Gastroesophageal sphincter (tissue), 4 donors: ENCODE data around the gene CPD. TPM values are rescaled to one million over a fixed set of nuclear protein-coding genes. Genes with fewer than 3 reads are reported as not detected.

ENCODE experiments used
- ATAC-seq: fragments of 150-250 bp; one replicate; pipeline ENCODE4 v1.9.1; 2016; ENCODE audit warnings: mild to moderate bottlenecking, moderate library complexity
- H3K27ac ChIP-seq, 4 donors: fragments of 200-600 bp; sonication (generic) in 3 of 4; 1 replicate in 3 of 4; 2 replicates in 1 of 4; pipeline ENCODE4 v1.5.1; 2016 to 2019
- H3K27me3 ChIP-seq: fragments of 200-600 bp; sonication (generic); one replicate; pipeline ENCODE4 v1.5.1; 2019
- H3K36me3 ChIP-seq, 2 donors: fragments of 200-600 bp; sonication (generic); one replicate each; pipeline ENCODE4 v1.5.1; 2019; ENCODE audit warnings: control low read depth in 1 of 2
- H3K4me1 ChIP-seq, 3 donors: fragments of 200-600 bp; sonication (generic); 1 replicate in 2 of 3; 2 replicates in 1 of 3; pipeline ENCODE4 v1.5.1; 2016 to 2019; ENCODE audit warnings: control low read depth in 2 of 3
- H3K4me3 ChIP-seq, 2 donors: fragments of 200-600 bp; sonication (generic); one replicate each; pipeline ENCODE4 v1.5.1; 2019; ENCODE audit warnings: mild to moderate bottlenecking in 1 of 2, moderate library complexity in 1 of 2
- H3K9me3 ChIP-seq, 3 donors: fragments of 200-600 bp; sonication (generic); one replicate each; pipeline ENCODE4 v1.5.1; 2017 to 2019; ENCODE audit warnings: control low read depth in 2 of 3
- EP300 ChIP-seq: sonication (generic); formaldehyde crosslinking; IDR thresholded peaks from one replicate; pipeline ENCODE4 v1.6.1; 2017; ENCODE audit warnings: antibody characterized with exemption, mild to moderate bottlenecking
- POLR2A ChIP-seq, 2 donors: fragments of 450-650 bp; IDR thresholded peaks; one replicate each; pipeline ENCODE4 v1.6.1; 2017; ENCODE audit warnings: antibody characterized with exemption in 2 of 2, mild to moderate bottlenecking in 2 of 2, moderate library complexity in 1 of 2
- POLR2AphosphoS5 ChIP-seq: sonication (generic); formaldehyde crosslinking; IDR thresholded peaks from one replicate; pipeline ENCODE4 v1.6.1; 2017; ENCODE audit warnings: antibody characterized with exemption
- WGBS, 2 donors: methylation state at CpG; one replicate each; pipeline ENCODE4 v1.1.5; 2018; ENCODE audit warnings: low coverage in 1 of 2; 5-methylcytosine and 5-hydroxymethylcytosine counted together
- total RNA-seq, 4 donors: library from RNA; depleted of rRNA; stranded (reverse); fragments of >200 nt; gene quantifications; one replicate each; pipeline ENCODE4 v1.1.0, GENCODE V29; 2016
- TF ChIP-seq, protein P1 (sequence below), 4 experiments: fragments of 200-600 bp in 2 of 4; fragments of 450-650 bp in 2 of 4; sonication (generic) in 1 of 4; IDR thresholded peaks; one replicate each; pipeline ENCODE4 v1.5.1; 2017 to 2019; ENCODE audit warnings: antibody characterized with exemption in 4 of 4, mild to moderate bottlenecking in 2 of 4, moderate library complexity in 2 of 4

CPD gene
- total RNA-seq, 4 donors from 2014 or later, result 37.8 to 103 (median 57.5) TPM

GRCh38 chr17:30352240-30352814, 26.4 kb upstream of the CPD start:
- Histone ChIP-seq H3K4me3 (no peak overlapping the region), H3K36me3 (no peaks in the 10 kb centered on the region), H3K27ac (no peak overlapping the region), H3K27me3 (no peaks in the 10 kb centered on the region), H3K9me3 (no peaks in the 10 kb centered on the region), H3K4me1 (no peaks in the 10 kb centered on the region)
- TF ChIP-seq, protein P1, sequence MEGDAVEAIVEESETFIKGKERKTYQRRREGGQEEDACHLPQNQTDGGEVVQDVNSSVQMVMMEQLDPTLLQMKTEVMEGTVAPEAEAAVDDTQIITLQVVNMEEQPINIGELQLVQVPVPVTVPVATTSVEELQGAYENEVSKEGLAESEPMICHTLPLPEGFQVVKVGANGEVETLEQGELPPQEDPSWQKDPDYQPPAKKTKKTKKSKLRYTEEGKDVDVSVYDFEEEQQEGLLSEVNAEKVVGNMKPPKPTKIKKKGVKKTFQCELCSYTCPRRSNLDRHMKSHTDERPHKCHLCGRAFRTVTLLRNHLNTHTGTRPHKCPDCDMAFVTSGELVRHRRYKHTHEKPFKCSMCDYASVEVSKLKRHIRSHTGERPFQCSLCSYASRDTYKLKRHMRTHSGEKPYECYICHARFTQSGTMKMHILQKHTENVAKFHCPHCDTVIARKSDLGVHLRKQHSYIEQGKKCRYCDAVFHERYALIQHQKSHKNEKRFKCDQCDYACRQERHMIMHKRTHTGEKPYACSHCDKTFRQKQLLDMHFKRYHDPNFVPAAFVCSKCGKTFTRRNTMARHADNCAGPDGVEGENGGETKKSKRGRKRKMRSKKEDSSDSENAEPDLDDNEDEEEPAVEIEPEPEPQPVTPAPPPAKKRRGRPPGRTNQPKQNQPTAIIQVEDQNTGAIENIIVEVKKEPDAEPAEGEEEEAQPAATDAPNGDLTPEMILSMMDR (IDR thresholded peaks at IDR 0.05), result no peak
- TF ChIP-seq POLR2AphosphoS5 (no peak), EP300 (no peak), POLR2A (IDR thresholded peaks at IDR 0.05) (no peak)
- ATAC-seq, result no peak
- WGBS, 2 donors, result 60 to 100% methylated on average over 2 of the region's 2 CpGs

DNA sequence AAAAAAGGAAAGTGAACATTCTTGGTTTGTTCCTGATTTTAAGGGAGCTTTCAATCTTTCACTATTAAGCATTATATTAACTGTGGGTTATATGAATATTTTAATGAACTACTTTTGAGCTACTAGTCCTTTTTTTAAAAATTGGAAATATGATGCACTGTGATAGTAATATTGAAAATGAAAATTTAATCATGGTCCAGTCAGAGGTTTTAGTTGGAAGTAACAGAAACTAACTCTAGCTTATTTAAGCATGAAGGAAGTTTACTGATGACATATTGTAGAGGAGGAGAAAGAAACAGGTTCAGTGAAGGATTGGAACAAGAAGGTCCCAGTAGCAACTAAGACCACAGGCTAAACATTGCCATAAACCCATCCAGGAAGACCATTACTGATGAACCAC, 24.0 kb upstream of the CPD start:
- Histone ChIP-seq H3K27me3 (no peaks in the 10 kb centered on the region), H3K27ac (no peak overlapping the region), H3K4me1 (no peaks in the 10 kb centered on the region), H3K9me3 (no peaks in the 10 kb centered on the region), H3K4me3 (no peak overlapping the region), H3K36me3 (no peaks in the 10 kb centered on the region)
- no peak for ATAC-seq
- TF ChIP-seq POLR2A (IDR thresholded peaks at IDR 0.05), result no peak
- no peak for TF ChIP-seq POLR2AphosphoS5

GRCh38 chr17:30357476-30357875, 21.3 kb upstream of the CPD start:
- Histone ChIP-seq H3K36me3 (no peaks in the 10 kb centered on the region), H3K4me3 (no peak overlapping the region), H3K27ac (no peak overlapping the region), H3K9me3 (peaks cover 0 to 13% (median 0%) of the 10 kb centered on the region in 3 donors), H3K27me3 (no peaks in the 10 kb centered on the region), H3K4me1 (no peaks in the 10 kb centered on the region)
- TF ChIP-seq POLR2A (IDR thresholded peaks at IDR 0.05), result no peak
- no peak for ATAC-seq

- Histone ChIP-seq H3K4me1 (peaks cover 0 to 2% (median 0%) of the 10 kb centered on the region in 3 donors), H3K9me3 (peaks cover 0 to 13% (median 0%) of the 10 kb centered on the region in 3 donors), H3K27ac (no peak overlapping the region), H3K36me3 (no peaks in the 10 kb centered on the region), H3K4me3 (no peak overlapping the region), H3K27me3 (no peaks in the 10 kb centered on the region)
- 65 to 67% methylated on average over 5 of the region's 5 CpGs for WGBS, 2 donors
- no peak for ATAC-seq
- TF ChIP-seq POLR2AphosphoS5 (no peak), POLR2A (IDR thresholded peaks at IDR 0.05) (no peak), EP300 (no peak)
- TF ChIP-seq, protein P1 (IDR thresholded peaks at IDR 0.05), result no peak
Measured at GRCh38 chr17:30358055-30358760, 20.5 kb upstream of the CPD start.

DNA sequence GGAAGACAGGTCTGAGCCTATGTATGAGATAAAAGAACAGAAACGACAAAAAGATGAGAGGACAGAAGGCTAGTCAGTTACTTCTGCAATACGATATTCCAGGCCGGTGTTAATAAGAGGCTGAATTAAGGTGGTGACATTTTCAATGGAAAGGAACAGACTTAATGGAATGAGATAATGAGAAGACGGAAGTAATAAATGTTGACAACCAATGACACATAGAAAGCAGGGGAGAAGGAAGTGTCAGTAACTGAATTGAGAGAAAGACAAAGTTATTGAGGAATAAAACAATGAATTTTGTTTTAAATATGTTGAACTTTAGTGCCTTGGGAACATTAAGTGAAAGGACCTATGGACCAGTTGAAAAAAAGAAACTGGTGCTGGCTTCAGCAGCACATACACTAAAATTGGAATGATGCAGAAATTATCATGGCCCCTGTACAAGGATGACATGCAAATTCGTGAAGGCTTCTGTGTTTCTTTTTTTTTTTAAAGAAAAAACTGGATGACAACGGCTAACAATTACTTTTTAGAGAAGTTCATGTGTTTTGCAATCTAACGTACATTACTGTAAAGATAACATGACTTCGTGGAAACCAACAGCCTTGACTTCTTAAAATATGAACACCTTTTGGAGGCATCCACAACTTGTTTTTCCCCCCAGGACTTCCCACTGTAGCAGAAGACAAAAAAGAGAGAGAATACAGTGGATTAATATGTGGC, 18.5 kb upstream of the CPD start:
- no peak for TF ChIP-seq POLR2AphosphoS5
- no peak for TF ChIP-seq EP300
- TF ChIP-seq, protein P1 (IDR thresholded peaks at IDR 0.05), result no peak
- TF ChIP-seq POLR2A (IDR thresholded peaks at IDR 0.05), result no peak

More for the DNA sequence above, 18.5 kb upstream of the CPD start:
- no peak for ATAC-seq
- H3K4me1 ChIP-seq, result peaks cover 0 to 6% (median 0%) of the 10 kb centered on the region in 3 donors
- peaks cover 0 to 13% (median 0%) of the 10 kb centered on the region in 3 donors for H3K9me3 ChIP-seq
- H3K27me3 ChIP-seq, result no peaks in the 10 kb centered on the region
- WGBS, 2 donors, result 76 to 86% methylated on average over 8 of the region's 8 CpGs
- no peak overlapping the region for H3K27ac ChIP-seq
- no peak overlapping the region for H3K4me3 ChIP-seq
- H3K36me3 ChIP-seq, result no peaks in the 10 kb centered on the region
